K562 (cell line): ENCODE results near the gene PRCD. TPM values are rescaled to one million over a fixed set of nuclear protein-coding genes. Genes with fewer than 3 reads are reported as not detected.

ENCODE experiments used
- BCL6 ChIP-seq: fragments of 250-450 bp; sonication (Bioruptor Pico); IDR thresholded peaks from 2 replicates; pipeline ENCODE4 v1.4.0; 2020
- DDX20 ChIP-seq: fragments of 450-650 bp; IDR thresholded peaks from 2 replicates; pipeline ENCODE4 v1.6.1; 2016; ENCODE audit warnings: missing genetic modification characterization, low read depth, mild to moderate bottlenecking, missing compliant biosample characterization, moderate library complexity
- ELK3 ChIP-seq: fragments of 450-650 bp; formaldehyde crosslinking; IDR thresholded peaks from 2 replicates; pipeline ENCODE4 v1.4.0; 2020; ENCODE audit warnings: mild to moderate bottlenecking
- ESRRB ChIP-seq: fragments of 250-450 bp; sonication (Bioruptor Pico); IDR thresholded peaks from 2 replicates; pipeline ENCODE4 v1.5.0; 2020; ENCODE audit warnings: mild to moderate bottlenecking, moderate library complexity, borderline replicate concordance
- IFI16 ChIP-seq: fragments of 250-450 bp; sonication (Bioruptor Pico); IDR thresholded peaks from 2 replicates; pipeline ENCODE4 v2.1.2; 2022; ENCODE audit warnings: mild to moderate bottlenecking, inconsistent platforms
- IRF2 ChIP-seq: sonication (generic); formaldehyde crosslinking; IDR thresholded peaks from 2 replicates; pipeline ENCODE4 v1.8.1; 2022; ENCODE audit warnings: mild to moderate bottlenecking, missing genetic modification reagents
- MEF2D ChIP-seq: conservative IDR thresholded peaks from 2 replicates; pipeline ENCODE4 v1.6.1; 2016; ENCODE audit warnings: low read depth, missing genetic modification characterization, missing compliant biosample characterization
- MTF1 ChIP-seq: fragments of 250-450 bp; sonication (Bioruptor Pico); IDR thresholded peaks from 2 replicates; pipeline ENCODE4 v1.9.0; 2021; ENCODE audit warnings: moderate library complexity, mild to moderate bottlenecking, inconsistent platforms, borderline replicate concordance
- NFE2L1 ChIP-seq: fragments of 450-650 bp; IDR thresholded peaks from 2 replicates; pipeline ENCODE4 v1.6.1; 2016; ENCODE audit warnings: missing genetic modification characterization, low read depth, mild to moderate bottlenecking, missing compliant biosample characterization, moderate library complexity, borderline replicate concordance
- PTBP1 ChIP-seq: fragments of 200-400 bp; formaldehyde crosslinking; IDR thresholded peaks from 2 replicates; pipeline ENCODE4 v1.6.1; 2017; ENCODE audit warnings: low read depth, low read length
- RBM34 ChIP-seq: fragments of 200-400 bp; formaldehyde crosslinking; IDR thresholded peaks from 2 replicates; pipeline ENCODE4 v1.6.1; 2018; ENCODE audit warnings: low read length, borderline replicate concordance; ENCODE audit not compliant: insufficient read depth
- STAT6 ChIP-seq: sonication (generic); formaldehyde crosslinking; IDR thresholded peaks from 2 replicates; pipeline ENCODE4 v1.8.1; 2023; ENCODE audit warnings: mild to moderate bottlenecking, missing genetic modification reagents
- TCFL5 ChIP-seq: fragments of 250-450 bp; sonication (Bioruptor Pico); conservative IDR thresholded peaks from 2 replicates; pipeline ENCODE4 v1.6.1; 2021; ENCODE audit warnings: mild to moderate bottlenecking, moderate library complexity, matching md5 sums
- TRIM28 ChIP-seq: fragments of 450-650 bp; IDR thresholded peaks from 2 replicates; pipeline ENCODE4 v1.6.1; 2017
- ZBTB12 ChIP-seq: fragments of 250-450 bp; sonication (Bioruptor Pico); IDR thresholded peaks from 2 replicates; pipeline ENCODE4 v1.4.0; 2020
- ZBTB33 ChIP-seq: sonication (generic); formaldehyde crosslinking; IDR thresholded peaks from 2 replicates; pipeline ENCODE4 v1.8.1; 2023; ENCODE audit warnings: mild to moderate bottlenecking, missing genetic modification reagents
- ZFPM2 ChIP-seq: fragments of 250-450 bp; sonication (Bioruptor Pico); IDR thresholded peaks from 2 replicates; pipeline ENCODE4 v1.5.1; 2022; ENCODE audit warnings: mild to moderate bottlenecking
- ZNF280A ChIP-seq: fragments of 450-650 bp; IDR thresholded peaks from 2 replicates; pipeline ENCODE4 v1.6.1; 2018; ENCODE audit warnings: mild to moderate bottlenecking, low read depth; ENCODE audit not compliant: partially characterized antibody
- ZNF785 ChIP-seq: fragments of 250-450 bp; sonication (Bioruptor Pico); IDR thresholded peaks from 2 replicates; pipeline ENCODE4 v1.4.0; 2020; ENCODE audit warnings: mild to moderate bottlenecking
- polyA plus RNA-seq, 8 experiments: library from polyadenylated mRNA; depleted of rRNA in 4 of 8; stranded (reverse) in 5 of 8; unstranded in 3 of 8; fragments of >200 nt; fragmentation: Nextera tagmentation in 2 of 8; fragmentation: Illumina TruSeq in 1 of 8; extraction: Ambion mirVana in 2 of 8; extraction: Trizol in 1 of 8; gene quantifications; 2 replicates each; pipeline versions ENCODE4 v1.2.1 to v1.2.3, GENCODE V29; 2011 to 2014; ENCODE audit warnings: inconsistent platforms in 1 of 8, missing spikeins in 1 of 8
- total RNA-seq, 7 experiments: library from RNA; depleted of rRNA in 6 of 7; stranded (reverse); fragments of >200 nt in 6 of 7; fragmentation: Illumina TruSeq in 2 of 7; extraction: Trizol in 2 of 7; gene quantifications; 2 replicates each; pipeline versions ENCODE4 v1.2.1 to v1.2.3, GENCODE V29; 2011 to 2021; ENCODE audit warnings: low replicate concordance in 1 of 7

The PRCD gene
- total and polyA plus RNA-seq, 9 of the 15 experiments (the other 6 are each of a cell fraction or from before 2014, with no cell fraction given), result 0.20 to 0.25 (median 0.21) TPM; not detected in 6

- TF ChIP-seq ZBTB12 (CRISPR knock-in tag), result no peak
- no peak for TF ChIP-seq IFI16
- no peak for TF ChIP-seq IRF2
- no peak for TF ChIP-seq MEF2D (tag)
- no peak for TF ChIP-seq ELK3 (CRISPR knock-in tag)
- no peak for TF ChIP-seq BCL6
- TF ChIP-seq RBM34, result no peak
- TF ChIP-seq TCFL5, result no peak
- no peak for TF ChIP-seq ESRRB (CRISPR knock-in tag)
- no peak for TF ChIP-seq DDX20
- no peak for TF ChIP-seq PTBP1
- TF ChIP-seq STAT6 (CRISPR knock-in tag), result no peak
- no peak for TF ChIP-seq ZNF280A
- no peak for TF ChIP-seq ZFPM2 (CRISPR knock-in tag)
- TF ChIP-seq MTF1, result no peak
- peak; percentile 76; the same call in 1 of the 2 replicates for TF ChIP-seq ZBTB33 (CRISPR knock-in tag)
- no peak for TF ChIP-seq TRIM28
- TF ChIP-seq ZNF785 (CRISPR knock-in tag), result no peak
- TF ChIP-seq NFE2L1 (tag), result no peak
These were observed 24.4 kb upstream of the PRCD start (continued) for GRCh38 chr17:76515274-76515949.
